GM12874 (cell line): Measurements from ENCODE around the gene NGLY1.

Experiments used
- CTCF ChIP-seq: IDR thresholded peaks from 2 replicates; pipeline ENCODE4 v1.5.1; 2011; ENCODE audit warnings: low read depth, mild to moderate bottlenecking, control low read depth, low read length, moderate library complexity; ENCODE audit not compliant: insufficient read depth

The NGLY1 gene

GRCh38 chr3:25801786-25802185, 18.5 kb upstream of the NGLY1 start:
- no peak for TF ChIP-seq CTCF

- TF ChIP-seq CTCF = no peak
Observed at GRCh38 chr3:25789596-25790556, 6.6 kb upstream of the NGLY1 start, which contains the start of gene OXSM. TSS of gene OXSM (plus strand) at chr3:25790090. CDS start at chr3:25791021, 931 bp downstream.

GRCh38 chr3:25789209-25789595, 6.0 kb upstream of the NGLY1 start:
- no peak for TF ChIP-seq CTCF

GRCh38 chr3:25787689-25788088, 4.4 kb upstream of the NGLY1 start:
- no peak for TF ChIP-seq CTCF

- TF ChIP-seq CTCF = no peak
Observed at GRCh38 chr3:25785826-25786225, 2.6 kb upstream of the NGLY1 start.

- TF ChIP-seq CTCF = no peak
Observed at GRCh38 chr3:25784971-25785370, 1.7 kb upstream of the NGLY1 start.

- TF ChIP-seq CTCF = no peak
Observed at GRCh38 chr3:25783661-25784512, 644 bp upstream of the NGLY1 start.
